GM10266 (cell line): Measurements from ENCODE around the gene DCAF17.
"Not testable (repeated sequence)": the region's sequence is repeated elsewhere in the genome, so short reads cannot be mapped to it uniquely, and the experiment has no call there.

Experiments used
- DNase-seq: peaks from one replicate; pipeline ENCODE4 v3.0.0; 2012; ENCODE audit errors: extremely low spot score
- CTCF ChIP-seq: IDR thresholded peaks from 2 replicates; pipeline ENCODE4 v1.5.1; 2012; ENCODE audit warnings: mild to moderate bottlenecking, low read depth; ENCODE audit not compliant: control insufficient read depth, insufficient read depth; ENCODE audit errors: missing control alignments

The DCAF17 gene

GRCh38 chr2:171491292-171491691, 57.3 kb downstream of the DCAF17 start:
- TF ChIP-seq CTCF = no peak
- no peak for DNase-seq

GRCh38 chr2:171492664-171493063, 58.6 kb downstream of the DCAF17 start:
- DNase-seq = no peak
- TF ChIP-seq CTCF = no peak

- not testable (repeated sequence) for DNase-seq
These were observed 63.6 kb downstream of the DCAF17 start for GRCh38 chr2:171497664-171498063.

GRCh38 chr2:171505374-171505773, 71.3 kb downstream of the DCAF17 start:
- DNase-seq = no peak

GRCh38 chr2:171509945-171510731, 76.1 kb downstream of the DCAF17 start:
- DNase-seq = peak; percentile 73
- no peak for TF ChIP-seq CTCF

More at GRCh38 chr2:171505374-171505773, 71.3 kb downstream of the DCAF17 start:
- TF ChIP-seq CTCF = no peak

GRCh38 chr2:171512014-171512413, 78.0 kb downstream of the DCAF17 start:
- no peak for TF ChIP-seq CTCF
- no peak for DNase-seq

- no peak for DNase-seq
These were observed 78.7 kb downstream of the DCAF17 start for GRCh38 chr2:171512683-171513195.

More at GRCh38 chr2:171512683-171513195, 78.7 kb downstream of the DCAF17 start:
- TF ChIP-seq CTCF = no peak
